ENCODE results near the gene PTGFRN. TPM values are rescaled to one million over a fixed set of nuclear protein-coding genes. Genes with fewer than 3 reads are reported as not detected.

Gene PTGFRN
- total RNA-seq, 1 donor, result 0.27 TPM

DNA sequence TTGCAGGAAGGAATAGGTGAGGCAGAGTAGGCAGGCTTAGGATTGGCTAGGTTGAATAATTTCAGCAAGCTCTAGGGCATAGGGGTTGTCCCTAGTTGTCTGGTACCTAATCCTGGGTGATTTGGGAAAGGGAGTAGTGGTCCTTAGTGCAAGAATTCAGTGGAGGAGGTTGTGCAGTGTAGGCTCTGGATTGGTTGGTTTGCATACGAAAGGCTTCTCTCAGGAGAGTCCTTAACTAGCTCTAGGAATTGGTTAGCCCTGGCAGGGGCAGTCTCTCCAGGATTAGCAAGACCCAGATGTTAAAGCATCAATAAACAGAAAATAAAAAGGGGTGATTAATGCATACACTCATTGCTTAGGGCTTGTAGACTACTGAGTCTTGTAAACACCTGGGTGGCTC lies 82.2 kb downstream of the PTGFRN start:
- no peak for DNase-seq (ENCODE audit: low read depth in 2 of 3, low spot score in 2 of 3)

DNA sequence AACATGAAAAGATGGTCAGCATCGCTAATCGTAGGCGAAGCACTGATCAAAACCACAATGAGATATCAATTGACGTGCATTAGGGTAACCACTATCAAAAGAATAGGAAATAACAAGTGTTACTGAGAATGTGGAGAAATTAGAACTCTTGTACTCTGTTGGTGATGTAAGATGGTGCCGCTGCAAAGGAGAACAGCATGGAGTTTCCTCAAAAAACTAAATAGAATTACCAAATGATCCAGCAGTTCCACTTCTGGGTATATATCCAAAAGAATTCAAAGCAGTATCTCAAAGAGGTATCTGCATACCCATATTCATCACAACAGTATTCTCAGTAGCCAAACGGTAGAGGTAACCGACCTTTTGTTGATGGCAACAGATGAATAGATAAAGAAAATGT lies 83.6 kb downstream of the PTGFRN start:
- DNase-seq (ENCODE audit: low read depth in 2 of 3, low spot score in 2 of 3), result no peak

GRCh38 chr1:116994411-116994810 lies 84.7 kb downstream of the PTGFRN start:
- no peak for DNase-seq (ENCODE audit: low read depth in 2 of 3, low spot score in 2 of 3)

DNA sequence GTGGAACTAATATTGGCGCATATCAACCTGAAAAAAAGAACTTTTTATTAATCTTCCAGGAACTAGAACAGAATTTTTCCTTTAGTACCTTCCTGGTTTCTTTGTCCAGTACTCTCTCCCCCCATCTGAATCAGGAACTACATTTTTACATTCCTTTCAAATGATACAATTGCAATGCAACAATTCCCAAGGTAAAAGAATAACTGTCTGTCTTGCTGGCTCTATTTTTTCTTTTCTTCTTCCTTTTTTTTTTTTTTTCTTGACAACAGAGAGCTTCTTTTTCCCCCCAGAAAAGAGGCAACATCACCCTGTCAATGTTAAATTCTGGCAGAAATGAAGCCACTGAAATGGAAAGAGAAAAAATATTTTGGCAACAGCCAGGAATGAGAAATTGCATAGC lies 87.3 kb downstream of the PTGFRN start:
- no peak for DNase-seq (ENCODE audit: low read depth in 2 of 3, low spot score in 2 of 3)

GRCh38 chr1:116997636-116998035 lies 87.9 kb downstream of the PTGFRN start:
- no peak for DNase-seq (ENCODE audit: low read depth in 2 of 3, low spot score in 2 of 3)

DNA sequence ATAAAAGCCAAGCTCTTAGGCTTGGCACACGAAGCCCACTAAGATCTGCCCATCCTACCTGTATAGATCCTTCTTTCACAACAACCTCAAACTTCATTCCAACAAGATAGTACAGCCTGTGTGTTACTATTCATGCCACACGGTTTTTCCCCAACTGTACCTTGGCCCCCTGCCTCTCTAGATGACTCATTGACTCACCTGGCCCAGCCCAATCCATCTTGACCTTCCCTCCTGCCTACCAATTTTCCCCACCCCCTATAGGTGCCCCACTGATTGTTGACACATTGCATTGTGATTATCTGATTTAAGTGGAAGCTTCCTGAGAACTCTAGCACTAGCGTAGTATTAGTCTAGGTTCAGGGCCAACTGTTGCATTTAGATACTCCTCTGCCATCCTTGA lies 89.9 kb downstream of the PTGFRN start:
- DNase-seq (ENCODE audit: low read depth in 2 of 3, low spot score in 2 of 3), result no peak

GRCh38 chr1:117000142-117000541 lies 90.4 kb downstream of the PTGFRN start:
- no peak for DNase-seq (ENCODE audit: low read depth in 2 of 3, low spot score in 2 of 3)

GRCh38 chr1:117001254-117001927 lies 91.7 kb downstream of the PTGFRN start, which contains the start of gene CD101:
Gene CD101 (plus strand): TSS chr1:117001760. CDS start chr1:117001818, 58 bp downstream.
- peak in 1 of 3 donors; percentile 51 for DNase-seq (ENCODE audit: low read depth in 2 of 3, low spot score in 2 of 3)

GRCh38 chr1:117003223-117003875 lies 93.6 kb downstream of the PTGFRN start:
- DNase-seq (ENCODE audit: low read depth in 2 of 3, low spot score in 2 of 3), result peak in 1 of 3 donors; percentile 58

GRCh38 chr1:117007719-117008013 lies 98.0 kb downstream of the PTGFRN start:
- DNase-seq (ENCODE audit: low read depth in 2 of 3, low spot score in 2 of 3), result no peak

DNA sequence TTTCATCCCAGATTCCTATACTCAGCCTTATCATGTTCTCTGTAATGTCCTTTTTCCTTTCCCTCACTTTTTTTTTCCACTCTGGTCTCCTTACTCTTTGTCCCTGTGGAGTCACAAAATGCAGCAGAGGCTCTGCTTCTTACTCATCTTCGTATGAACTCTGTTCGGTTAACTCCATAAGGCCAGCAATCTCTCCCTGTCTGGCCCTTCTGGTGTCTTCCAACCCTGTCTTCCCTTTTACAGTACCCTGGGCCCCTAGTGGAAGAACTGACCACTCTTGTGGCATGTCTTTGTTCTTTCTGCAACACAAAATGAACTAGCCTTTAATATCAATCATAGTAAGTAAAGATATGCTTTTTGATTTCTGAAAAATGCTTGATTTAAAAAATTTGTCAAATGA lies 98.9 kb downstream of the PTGFRN start:
- DNase-seq (ENCODE audit: low read depth in 2 of 3, low spot score in 2 of 3), result no peak

DNA sequence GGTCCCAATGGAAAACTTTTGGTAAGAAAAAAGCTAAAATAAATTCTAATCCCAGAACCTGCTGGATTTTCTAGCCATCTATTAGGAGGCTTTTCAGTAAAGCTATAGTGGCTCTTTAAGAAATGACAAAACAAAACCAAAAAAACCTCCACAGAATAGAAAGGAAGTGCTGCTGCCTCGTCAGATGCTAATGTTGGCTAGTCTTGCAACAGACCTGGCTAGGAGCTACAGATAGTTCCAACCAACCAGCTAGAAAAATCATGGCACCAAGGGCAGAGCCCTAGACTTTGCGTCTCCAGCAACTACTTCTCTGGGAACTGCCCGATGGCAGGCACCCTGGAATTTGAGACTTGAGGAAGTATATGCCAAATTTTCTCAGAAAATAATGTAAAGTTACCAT lies 99.4 kb downstream of the PTGFRN start:
- peak in 1 of 3 donors; percentile 32 for DNase-seq (ENCODE audit: low read depth in 2 of 3, low spot score in 2 of 3)

DNA sequence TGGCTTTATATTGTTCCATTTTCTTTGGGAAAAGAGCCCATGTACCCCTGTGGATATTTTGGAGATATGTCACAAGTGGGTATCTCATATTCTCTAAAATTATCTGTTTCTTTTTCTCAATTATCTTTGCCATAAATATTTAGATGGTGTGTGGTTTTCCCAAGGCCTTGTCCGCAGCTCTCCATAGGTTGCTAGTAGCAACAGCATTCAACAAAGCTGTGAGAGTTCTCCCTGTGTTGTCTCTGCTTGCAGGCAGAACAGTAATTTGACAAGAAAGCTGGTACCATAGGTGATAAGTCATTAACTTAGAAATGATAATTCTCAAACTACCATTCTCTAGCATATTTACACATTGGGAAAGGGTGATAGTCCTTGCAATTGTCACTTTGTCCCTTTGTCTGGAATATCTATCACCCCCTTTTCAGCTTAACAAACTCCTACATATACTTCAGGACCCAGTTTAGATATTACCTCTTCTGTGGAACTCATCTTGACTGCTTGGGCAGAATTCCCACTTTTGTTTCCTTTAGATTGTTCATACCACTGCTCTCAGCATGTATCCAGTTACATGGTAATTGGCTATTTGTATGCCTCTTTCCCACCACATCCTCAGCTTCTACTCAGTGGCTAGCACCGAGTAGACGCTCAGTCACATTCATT lies 100.7 kb downstream of the PTGFRN start:
- no peak for DNase-seq (ENCODE audit: low read depth in 2 of 3, low spot score in 2 of 3)

- DNase-seq (ENCODE audit: low read depth in 2 of 3, low spot score in 2 of 3), result no peak
These were observed 101.6 kb downstream of the PTGFRN start for GRCh38 chr1:117011334-117011733.

- no peak for DNase-seq (ENCODE audit: low read depth in 2 of 3, low spot score in 2 of 3)
These were observed 103.7 kb downstream of the PTGFRN start for GRCh38 chr1:117013309-117013858.

GRCh38 chr1:117014209-117014608 lies 104.5 kb downstream of the PTGFRN start:
- no peak for DNase-seq (ENCODE audit: low read depth in 2 of 3, low spot score in 2 of 3)

- DNase-seq (ENCODE audit: low read depth in 2 of 3, low spot score in 2 of 3), result no peak
These were observed 106.0 kb downstream of the PTGFRN start for GRCh38 chr1:117015724-117016123.

DNA sequence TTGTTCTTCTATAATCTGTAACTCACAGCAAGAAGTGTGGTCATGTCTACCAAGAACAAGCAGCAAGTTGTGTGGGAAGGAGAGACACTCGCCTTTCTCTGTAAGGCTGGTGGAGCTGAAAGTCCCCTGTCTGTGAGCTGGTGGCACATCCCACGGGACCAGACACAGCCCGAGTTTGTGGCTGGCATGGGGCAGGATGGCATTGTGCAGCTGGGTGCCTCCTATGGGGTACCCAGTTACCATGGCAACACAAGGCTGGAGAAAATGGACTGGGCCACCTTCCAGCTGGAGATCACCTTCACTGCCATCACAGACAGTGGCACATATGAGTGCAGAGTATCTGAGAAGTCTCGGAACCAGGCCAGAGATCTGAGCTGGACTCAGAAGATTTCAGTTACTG lies 107.3 kb downstream of the PTGFRN start:
- DNase-seq (ENCODE audit: low read depth in 2 of 3, low spot score in 2 of 3), result no peak

DNA sequence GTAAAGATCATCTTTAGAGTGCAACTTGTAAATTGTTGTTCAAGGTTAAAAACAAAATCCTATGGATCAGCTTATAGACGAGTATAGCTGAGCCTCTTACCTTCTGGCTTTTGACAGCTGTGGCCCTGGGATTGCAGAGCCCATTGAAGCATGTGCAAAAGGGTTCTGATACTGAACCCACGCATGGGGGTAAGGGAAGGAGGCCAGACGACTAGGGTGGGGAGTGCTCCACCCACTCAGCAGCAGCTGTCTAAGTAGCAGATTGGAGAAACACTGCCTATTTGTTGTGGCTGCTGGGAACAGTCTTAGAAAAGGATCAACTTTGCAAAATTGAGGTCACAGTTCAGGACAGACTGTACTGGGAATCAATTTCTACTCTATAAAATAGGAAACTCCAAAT lies 107.9 kb downstream of the PTGFRN start:
- DNase-seq (ENCODE audit: low read depth in 2 of 3, low spot score in 2 of 3), result no peak

DNA sequence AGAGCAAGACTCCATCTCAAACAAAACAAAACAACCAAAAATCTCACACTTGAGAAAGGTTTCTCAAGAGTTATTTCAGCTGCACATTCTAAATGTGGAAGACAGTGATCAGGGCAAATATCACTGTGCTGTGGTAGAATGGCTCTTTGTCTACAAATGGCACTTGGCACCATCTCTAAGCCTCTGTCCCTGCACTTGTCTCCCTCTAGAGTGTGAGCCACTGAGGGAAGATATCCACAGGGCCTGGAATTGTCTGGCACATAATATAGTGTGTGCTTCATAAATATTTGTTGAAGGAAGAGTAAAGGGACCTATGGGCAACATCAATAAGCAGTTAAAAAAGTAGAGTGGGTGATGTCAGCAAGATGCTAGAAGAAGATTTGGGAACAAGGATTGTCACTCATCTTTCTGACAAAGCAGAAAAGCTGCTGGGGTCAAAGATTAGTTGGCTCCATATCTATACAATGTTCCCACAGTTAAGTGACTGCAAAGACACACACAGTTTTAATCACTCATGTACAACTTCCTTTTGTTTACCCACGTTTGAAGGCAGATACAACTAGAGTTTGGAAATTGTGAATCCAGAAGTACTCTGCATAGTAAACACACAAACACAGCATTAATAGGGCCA lies 110.9 kb downstream of the PTGFRN start:
- DNase-seq (ENCODE audit: low read depth in 2 of 3, low spot score in 2 of 3), result no peak

GRCh38 chr1:117022114-117022513 lies 112.4 kb downstream of the PTGFRN start:
- DNase-seq (ENCODE audit: low read depth in 2 of 3, low spot score in 2 of 3), result no peak
